ENCODE data around the gene TERB1. TPM values are rescaled to one million over a fixed set of nuclear protein-coding genes. Genes with fewer than 3 reads are reported as not detected.

Gene TERB1, protein sequence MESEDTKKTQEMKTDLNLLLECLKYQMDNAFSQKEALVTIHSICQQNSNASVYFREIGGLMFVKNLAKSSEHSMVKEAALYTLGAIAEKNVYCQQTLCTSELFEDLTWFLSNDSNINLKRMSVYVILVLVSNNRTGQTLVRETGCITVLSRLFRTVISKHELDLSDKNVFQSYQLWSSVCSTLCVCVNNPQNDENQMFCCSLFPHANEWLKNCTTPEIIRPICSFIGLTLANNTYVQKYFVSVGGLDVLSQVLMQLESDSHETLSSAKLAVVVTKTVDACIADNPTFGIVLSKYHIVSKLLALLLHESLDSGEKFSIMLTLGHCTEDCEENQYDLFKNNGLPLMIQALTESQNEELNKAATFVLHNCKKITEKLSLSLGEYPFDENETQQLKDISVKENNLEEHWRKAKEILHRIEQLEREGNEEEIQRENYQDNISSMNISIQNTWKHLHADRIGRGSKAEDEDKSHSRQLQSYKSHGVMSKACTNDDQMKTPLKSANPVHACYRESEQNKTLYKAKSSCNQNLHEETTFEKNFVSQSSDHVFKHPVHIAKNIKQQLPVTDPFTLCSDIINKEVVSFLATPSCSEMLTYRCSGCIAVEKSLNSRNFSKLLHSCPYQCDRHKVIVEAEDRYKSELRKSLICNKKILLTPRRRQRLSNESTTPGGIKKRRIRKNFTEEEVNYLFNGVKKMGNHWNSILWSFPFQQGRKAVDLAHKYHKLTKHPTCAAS
- 0.07 TPM in 1 of 5 replicates, not detected in the others for total RNA-seq (2022; extraction: Qiagen RNA extraction; ENCODE audit: low read depth)

DNA sequence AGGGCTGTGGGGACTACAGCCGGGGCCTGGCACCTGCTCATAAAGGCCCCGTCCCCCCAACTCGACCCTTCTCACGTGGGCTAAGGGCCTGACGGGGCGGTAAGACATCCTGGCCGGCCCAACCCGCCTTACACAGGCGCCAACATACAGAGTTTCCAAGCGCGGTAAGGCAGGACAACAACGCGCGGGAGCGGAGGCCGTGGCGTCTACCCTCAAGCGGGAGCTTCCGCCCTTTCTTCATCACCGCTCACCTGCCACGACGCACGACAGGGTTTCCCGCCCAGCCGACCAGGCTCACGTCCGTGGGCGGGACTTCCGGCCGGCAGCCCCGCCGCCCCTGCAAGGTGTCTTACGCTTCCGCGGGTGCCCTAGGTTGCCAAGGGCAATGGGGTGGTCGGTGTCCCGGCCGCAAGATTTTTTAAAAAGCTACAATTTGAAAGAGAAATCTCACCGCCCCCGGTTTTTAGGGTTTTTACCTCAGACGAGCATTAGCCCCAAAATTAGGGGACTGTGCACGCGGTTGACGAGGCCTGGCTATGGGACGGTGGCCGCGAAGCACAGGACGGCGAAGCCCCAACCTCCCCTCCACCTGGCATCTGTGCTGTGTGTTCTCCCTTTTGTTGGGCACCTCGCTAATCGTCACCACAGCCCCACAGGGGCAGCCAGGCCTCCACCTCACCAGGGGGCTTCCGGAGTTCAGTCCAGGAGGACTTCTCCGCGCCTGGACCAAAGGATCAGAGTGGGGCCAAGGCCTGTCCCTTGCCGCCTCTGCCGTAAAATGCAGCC lies at the start of gene TERB1:
TERB1 (minus strand) TSS at position 265 of the 786 bp plus-strand sequence. CDS start 4,786 bp downstream, outside the sequence.

DNA sequence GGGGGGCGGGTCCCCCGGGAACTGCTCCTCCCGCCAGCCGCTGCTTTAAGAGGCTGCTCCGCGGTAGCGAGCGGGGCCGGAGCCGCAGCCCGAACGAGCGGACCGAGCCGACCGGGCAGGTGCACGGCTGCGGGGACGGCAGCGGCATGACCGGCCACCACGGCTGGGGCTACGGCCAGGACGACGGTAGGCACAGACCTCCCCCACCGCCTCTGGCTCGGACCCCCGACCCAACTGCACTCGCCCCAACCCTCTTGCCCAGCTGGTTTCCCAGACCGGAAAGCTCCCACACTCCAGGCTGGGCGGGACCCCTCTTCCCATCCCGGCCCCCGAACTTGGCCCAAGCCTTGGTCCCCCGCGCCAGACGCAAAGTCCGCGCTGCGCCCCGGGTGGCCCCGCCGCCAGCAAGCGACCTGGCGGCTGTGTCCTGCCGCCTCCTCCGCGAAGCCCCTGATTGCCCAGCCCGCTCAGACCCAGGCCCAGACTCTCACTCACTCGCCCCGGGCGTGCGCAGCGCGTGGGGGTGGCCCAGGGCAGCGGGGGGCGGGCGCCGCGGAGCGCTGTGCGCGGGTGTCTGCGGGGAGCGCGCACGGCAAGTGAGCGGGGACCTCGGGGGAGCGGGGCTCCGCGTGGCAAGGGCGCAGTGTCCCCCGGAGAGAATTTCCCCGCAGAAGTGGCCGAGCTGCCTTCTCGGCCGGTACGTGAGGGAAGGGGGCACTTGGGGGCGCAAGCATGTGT lies 43.1 kb upstream of the TERB1 start, which contains the start of gene CA7:
CA7 (plus strand) TSS at position 73 of the 738 bp plus-strand sequence; CDS start at position 147, 74 bp downstream.

DNA sequence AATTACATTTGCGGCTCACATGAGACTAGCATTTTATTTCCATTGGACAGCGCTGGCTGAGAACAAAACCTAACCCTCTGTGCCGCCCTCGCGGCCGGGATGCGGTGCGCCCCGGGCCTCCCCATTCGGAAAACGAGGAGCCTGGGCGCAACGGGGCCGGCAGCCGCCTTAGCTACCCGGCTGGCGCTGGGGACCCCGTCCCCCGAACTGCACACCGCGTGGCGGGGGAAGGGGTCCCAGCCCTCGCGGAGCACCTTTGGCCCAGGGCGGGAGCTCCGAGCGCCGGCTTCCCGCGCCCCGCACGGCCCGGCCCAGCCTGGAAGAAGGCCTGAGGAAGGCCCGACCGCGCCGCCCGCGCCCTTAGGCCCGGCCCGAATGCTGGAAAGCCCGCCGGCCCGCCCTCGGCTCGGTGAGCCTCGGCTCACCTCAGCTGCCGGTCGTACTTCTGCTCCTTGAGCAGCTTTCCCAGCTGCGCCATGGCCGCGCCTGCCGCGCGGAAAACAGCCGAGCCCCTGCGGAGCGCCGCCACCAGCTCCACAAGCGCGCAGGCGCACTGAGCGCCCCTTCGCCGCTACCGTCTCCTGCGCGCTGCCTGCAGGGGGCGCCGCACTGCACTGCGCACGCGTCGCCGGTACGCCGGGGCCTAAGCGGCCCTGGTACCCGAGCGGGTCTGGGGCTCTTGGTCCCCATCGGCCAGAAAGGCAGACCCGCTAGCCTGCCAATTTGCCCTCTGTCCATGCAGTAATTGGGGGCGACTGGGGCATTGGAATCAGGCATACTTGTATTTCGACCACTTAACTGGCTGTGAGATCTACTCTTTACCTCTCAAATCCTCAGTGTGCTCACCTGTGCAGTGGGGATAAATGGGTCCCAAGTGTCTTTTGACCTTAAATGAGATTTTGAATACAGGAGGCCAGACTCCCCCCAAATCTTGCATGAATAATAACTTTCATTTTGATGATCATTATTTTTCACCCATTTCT lies 29.3 kb upstream of the TERB1 start, which contains the start of gene NAE1:
NAE1 (minus strand) TSS at position 555 of the 983 bp plus-strand sequence; CDS start at position 478, 77 bp downstream.

DNA sequence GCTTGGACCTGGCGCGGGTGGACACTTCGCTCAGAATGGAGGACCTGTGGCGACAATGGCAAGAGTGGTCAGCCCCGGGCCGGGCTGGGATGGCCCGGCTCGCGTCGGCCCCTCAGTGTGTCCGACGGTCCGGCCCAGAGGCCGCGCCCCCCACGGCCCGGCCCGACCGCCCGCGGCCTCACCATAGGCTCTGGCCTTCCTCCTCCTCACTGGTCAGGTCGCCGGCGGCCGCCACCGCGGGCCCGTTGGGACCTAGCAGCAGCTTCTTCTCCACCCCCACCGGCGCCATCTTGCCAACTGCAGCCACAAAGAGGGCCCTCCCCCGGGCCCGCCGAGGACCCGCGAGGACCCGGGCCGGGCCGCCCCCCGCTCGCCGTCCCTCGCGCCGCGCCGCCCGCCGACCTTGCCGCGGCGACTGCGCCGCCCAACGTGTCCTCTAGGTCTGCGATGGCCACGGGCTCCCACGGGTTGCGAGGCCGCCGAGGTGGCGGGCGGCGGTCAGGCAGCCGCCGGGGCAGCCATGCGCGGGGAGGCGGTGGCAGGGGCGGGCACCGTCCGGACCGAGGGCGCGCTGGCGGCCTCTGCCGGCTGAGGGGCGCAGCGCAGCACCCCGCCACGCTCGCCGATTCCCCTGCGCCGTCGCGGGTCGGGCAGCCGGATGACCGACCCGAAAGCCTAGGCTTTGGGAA lies 49.9 kb downstream of the TERB1 start, which contains the start of gene DYNC1LI2:
DYNC1LI2 (minus strand) TSS at position 307 of the 689 bp plus-strand sequence; CDS start at position 289, 18 bp downstream.

Other genes starting within 250 kb of the TERB1 start
- gene CKLF, start 249.0 kb downstream of the TERB1 start, total RNA-seq (2022; extraction: Qiagen RNA extraction; ENCODE audit: low read depth) = 60.3 to 70.7 TPM (median 62.7 TPM) in 5 replicates
- 0.89 to 2.0 TPM (median 1.5 TPM) in 4 of 5 replicates, not detected in the other for gene CMTM1, start 235.1 kb downstream of the TERB1 start, total RNA-seq (2022; extraction: Qiagen RNA extraction; ENCODE audit: low read depth)
- gene CMTM2, start 222.1 kb downstream of the TERB1 start, total RNA-seq (2022; extraction: Qiagen RNA extraction; ENCODE audit: low read depth) = 0.15 TPM in 1 of 5 replicates, not detected in the others
- gene CMTM3, start 196.9 kb downstream of the TERB1 start, total RNA-seq (2022; extraction: Qiagen RNA extraction; ENCODE audit: low read depth) = 65.8 to 81.0 TPM (median 74.2 TPM) in 5 replicates
- 20.7 to 34.6 TPM (median 31.2 TPM) in 5 replicates for gene CMTM4, start 104.8 kb downstream of the TERB1 start, total RNA-seq (2022; extraction: Qiagen RNA extraction; ENCODE audit: low read depth)
- 42.7 to 59.9 TPM (median 51.9 TPM) in 5 replicates for gene DYNC1LI2, start 50.0 kb downstream of the TERB1 start, total RNA-seq (2022; extraction: Qiagen RNA extraction; ENCODE audit: low read depth)
- gene NAE1, start 29.4 kb upstream of the TERB1 start, total RNA-seq (2022; extraction: Qiagen RNA extraction; ENCODE audit: low read depth) = 60.5 to 71.9 TPM (median 70.8 TPM) in 5 replicates
- 0.07 TPM in 1 of 5 replicates, not detected in the others for gene CA7, start 42.8 kb upstream of the TERB1 start, total RNA-seq (2022; extraction: Qiagen RNA extraction; ENCODE audit: low read depth)
- gene PDP2, start 78.9 kb upstream of the TERB1 start, total RNA-seq (2022; extraction: Qiagen RNA extraction; ENCODE audit: low read depth) = 5.4 to 7.6 TPM (median 5.6 TPM) in 5 replicates
- gene CDH16, start 117.3 kb upstream of the TERB1 start, total RNA-seq (2022; extraction: Qiagen RNA extraction; ENCODE audit: low read depth) = 0.16 to 0.28 TPM (median 0.23 TPM) in 5 replicates
- gene RRAD, start 124.0 kb upstream of the TERB1 start, total RNA-seq (2022; extraction: Qiagen RNA extraction; ENCODE audit: low read depth) = 7.2 to 19.8 TPM (median 11.7 TPM) in 5 replicates
- gene CIAO2B, start 132.8 kb upstream of the TERB1 start, total RNA-seq (2022; extraction: Qiagen RNA extraction; ENCODE audit: low read depth) = 121 to 175 TPM (median 171 TPM) in 5 replicates
- 27.5 to 30.8 TPM (median 28.4 TPM) in 5 replicates for gene CES2, start 133.9 kb upstream of the TERB1 start, total RNA-seq (2022; extraction: Qiagen RNA extraction; ENCODE audit: low read depth)
- 1.7 to 2.3 TPM (median 2.0 TPM) in 5 replicates for gene CES3, start 159.7 kb upstream of the TERB1 start, total RNA-seq (2022; extraction: Qiagen RNA extraction; ENCODE audit: low read depth)
- gene CES4A, start 187.0 kb upstream of the TERB1 start, total RNA-seq (2022; extraction: Qiagen RNA extraction; ENCODE audit: low read depth) = 1.3 to 2.1 TPM (median 1.6 TPM) in 5 replicates
- gene CBFB, start 227.6 kb upstream of the TERB1 start, total RNA-seq (2022; extraction: Qiagen RNA extraction; ENCODE audit: low read depth) = 45.0 to 53.6 TPM (median 50.3 TPM) in 5 replicates